Stimulated activated CD4-positive, alpha-beta T cell treated with anti-CD3 and anti-CD28 coated beads, Interleukin-1b, Interleukin-23, amount 100 ng/mL, for 24 hours (primary cell): Measurements from ENCODE around the gene PRKN.
"Not testable (repeated sequence)": the region's sequence is repeated elsewhere in the genome, so short reads cannot be mapped to it uniquely, and the experiment has no call there.

Experiments
- DNase-seq, 4 experiments: peaks; one replicate each; pipeline ENCODE4 v3.0.0-alpha.2; 2020; ENCODE audit warnings: low read depth in 4 of 4, low spot score in 1 of 4

PRKN gene

GRCh38 chr6:162541019-162541601 is 186.5 kb downstream of the PRKN start:
- no peak for DNase-seq

GRCh38 chr6:162539321-162539720 is 188.2 kb downstream of the PRKN start:
- DNase-seq: no peak

GRCh38 chr6:162538643-162539064 is 188.9 kb downstream of the PRKN start:
- DNase-seq: no peak

- DNase-seq: no peak
Observed at GRCh38 chr6:162533009-162533400, 194.6 kb downstream of the PRKN start.

- DNase-seq: no peak
Observed at GRCh38 chr6:162532283-162533008, 195.1 kb downstream of the PRKN start.

DNA sequence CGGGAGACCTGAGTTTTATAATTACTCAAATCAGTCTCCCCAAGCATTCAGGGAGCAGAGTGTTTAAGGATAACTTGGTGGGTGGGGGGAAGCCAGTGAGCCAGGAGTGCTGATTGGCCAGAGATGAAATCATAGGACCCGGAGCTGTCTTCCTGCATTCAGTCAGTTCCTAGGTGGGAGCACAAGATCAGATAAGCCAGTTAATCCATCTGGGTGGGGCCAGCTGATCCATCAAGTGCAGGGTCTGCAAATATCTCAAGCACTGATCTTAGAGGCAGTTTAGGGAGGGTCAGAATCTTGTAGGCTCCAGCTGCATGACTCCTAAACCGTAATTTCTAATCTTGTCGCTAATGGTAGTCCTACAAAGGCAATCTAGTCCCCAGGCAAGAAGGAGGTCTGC is 196.2 kb downstream of the PRKN start:
- DNase-seq: not testable (repeated sequence)

DNA sequence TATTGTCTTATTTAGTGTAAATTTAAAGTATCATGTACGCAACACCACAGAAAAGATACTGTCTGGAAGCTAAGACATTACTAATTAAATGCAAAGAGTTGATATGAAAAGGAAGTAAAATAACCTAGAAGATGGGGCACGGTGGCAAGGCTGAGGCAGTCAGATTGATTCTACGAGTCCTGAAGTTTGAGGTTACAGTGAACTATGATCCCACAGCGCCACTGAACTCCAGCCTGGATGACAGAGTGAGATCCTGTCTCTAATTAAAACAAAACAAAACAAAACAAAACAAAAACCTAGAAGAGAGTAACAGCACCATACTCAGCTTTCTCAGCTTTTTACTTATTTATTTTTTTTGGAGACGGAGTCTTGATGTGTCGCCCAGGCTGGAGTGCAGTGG is 199.0 kb downstream of the PRKN start:
- DNase-seq: no peak

DNA sequence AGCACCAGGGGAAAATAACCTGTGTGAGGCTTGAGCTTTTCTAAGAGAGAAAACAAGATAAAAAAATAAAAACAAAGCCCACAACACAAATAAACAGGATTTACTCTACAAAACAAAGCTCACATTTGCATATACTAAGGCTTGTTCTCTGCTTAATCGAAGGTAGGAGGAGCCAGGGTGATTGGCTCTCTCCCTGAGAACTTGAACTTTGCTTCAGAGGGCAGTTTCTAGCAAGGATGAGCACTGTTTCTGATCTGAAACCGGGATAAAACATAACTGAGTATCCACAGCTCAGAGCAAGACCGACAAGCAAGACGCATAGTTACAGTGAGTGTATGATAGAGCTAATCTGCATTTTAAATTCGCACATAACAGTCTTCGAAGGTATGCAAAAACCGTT is 200.6 kb downstream of the PRKN start:
- no peak for DNase-seq

- DNase-seq: no peak
Observed at GRCh38 chr6:162525181-162525580, 202.4 kb downstream of the PRKN start.

- no peak for DNase-seq
Observed at GRCh38 chr6:162512744-162513143, 214.8 kb downstream of the PRKN start.

DNA sequence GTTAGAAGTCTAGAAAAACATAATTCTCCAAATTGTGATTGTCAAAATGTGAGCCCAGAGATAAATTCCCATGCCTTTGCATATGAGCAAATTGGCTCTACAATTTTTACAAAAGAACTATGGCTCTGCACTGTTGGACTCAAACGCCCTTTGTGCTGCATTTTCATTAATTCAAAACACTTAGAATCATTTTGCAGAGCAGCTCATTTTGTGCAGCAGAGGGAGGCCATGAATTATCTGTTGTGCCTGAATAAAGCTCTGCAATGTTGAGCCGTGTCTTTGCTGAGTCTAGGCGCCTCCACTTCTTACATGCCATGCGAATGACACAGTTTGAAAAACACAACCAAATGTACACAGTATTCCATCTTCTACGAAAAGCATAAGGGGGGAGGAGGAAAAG is 230.2 kb downstream of the PRKN start:
- DNase-seq: no peak

GRCh38 chr6:162493917-162494316 is 233.6 kb downstream of the PRKN start:
- no peak for DNase-seq

DNA sequence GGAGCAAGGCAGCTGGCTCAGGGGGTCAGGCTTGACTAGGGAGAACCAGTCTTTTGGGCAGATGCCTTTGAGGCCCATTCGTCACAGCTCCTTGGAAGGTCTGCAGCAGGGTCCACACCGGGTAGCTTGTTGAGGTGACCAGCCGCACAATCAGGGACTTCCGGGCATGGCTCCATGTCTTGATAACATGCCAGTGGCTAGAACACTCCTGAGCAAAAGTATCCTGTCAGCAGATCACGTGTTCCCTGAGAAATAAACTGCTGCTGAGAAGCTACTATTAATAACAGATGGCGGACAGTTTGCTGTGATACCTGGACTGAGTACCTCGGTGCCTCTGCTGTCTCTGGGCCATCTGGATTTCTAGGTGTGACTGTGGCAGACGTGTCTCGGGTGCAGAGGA is 235.9 kb downstream of the PRKN start:
- DNase-seq: no peak

DNA sequence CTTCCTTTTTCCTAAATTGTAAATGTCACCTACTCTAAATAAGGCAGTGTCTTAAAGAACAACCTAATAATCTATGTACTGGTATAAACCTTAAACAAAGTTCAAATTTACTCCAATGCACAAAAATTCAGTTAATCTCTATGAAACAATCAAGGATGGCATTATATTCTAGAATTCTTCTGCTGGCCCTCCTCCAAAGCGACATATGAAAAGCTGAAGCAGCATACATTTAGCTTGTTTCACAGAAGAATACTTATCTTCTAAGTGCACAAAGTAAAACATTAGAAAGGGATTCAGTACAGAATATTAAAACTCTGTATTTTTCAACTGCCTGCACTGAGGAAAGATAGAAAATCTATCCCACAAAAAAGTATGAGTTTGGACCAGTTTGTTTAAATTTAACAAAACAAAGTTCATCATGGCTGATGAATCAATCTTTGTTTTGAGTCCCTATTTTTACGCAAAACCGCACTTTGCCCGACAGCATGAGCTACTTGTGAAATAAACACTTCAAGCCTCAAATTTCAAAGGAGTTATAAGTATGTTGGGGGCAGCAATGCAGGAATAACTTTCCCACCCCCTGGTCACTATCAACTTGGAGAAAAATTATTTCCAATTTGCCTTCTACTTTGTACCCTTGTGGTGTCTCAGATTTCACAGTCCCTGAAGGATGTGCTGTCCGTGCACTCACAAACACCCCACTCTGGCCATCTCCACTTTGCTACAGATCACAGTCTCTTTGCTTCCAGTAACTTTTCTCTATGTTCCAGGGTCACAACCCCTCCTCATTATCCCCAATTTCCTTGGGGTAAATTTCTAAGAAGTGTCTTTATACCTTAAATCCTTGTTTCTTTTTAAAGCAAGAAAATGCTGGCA is 238.2 kb downstream of the PRKN start:
- DNase-seq: no peak

DNA sequence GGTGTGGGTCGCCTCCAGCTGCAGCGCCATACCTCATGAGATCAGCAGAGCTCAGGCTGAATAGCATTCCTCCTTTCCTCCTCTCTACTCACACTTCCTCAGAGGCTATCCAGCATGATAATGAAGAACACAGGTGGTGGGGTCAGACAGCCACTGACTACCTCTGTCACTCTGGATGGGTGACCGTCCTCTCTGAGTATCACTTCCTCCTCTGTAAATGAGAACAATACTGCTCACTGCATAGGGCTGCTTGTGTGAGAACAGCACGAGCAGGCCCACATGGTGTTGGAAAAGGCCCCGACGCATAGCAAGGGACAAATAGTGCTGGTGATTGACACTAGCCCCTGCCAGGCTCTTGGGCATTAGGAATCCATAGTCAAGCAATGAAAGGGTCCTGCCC is 239.1 kb downstream of the PRKN start:
- no peak for DNase-seq

- DNase-seq: no peak
Observed at GRCh38 chr6:162485464-162485863, 242.1 kb downstream of the PRKN start.

DNA sequence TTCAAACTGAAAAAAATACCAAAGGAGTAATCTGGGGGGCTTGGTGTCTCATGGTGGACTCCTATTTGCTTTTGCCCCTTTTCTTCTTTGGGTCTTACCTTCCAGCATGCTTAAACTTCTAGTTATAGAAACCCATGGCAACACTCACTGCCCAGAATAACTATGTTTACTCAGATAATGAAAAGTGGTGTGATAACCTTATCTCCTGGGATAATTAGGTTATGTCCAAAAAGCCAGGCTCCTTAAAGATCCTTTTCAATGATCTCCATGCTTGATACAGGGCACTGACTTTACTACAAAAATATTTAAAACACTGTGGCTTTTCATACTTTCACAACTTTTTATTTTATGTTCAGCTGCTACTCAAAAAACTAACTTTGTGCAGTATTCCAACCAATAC is 245.6 kb downstream of the PRKN start:
- DNase-seq: no peak

DNA sequence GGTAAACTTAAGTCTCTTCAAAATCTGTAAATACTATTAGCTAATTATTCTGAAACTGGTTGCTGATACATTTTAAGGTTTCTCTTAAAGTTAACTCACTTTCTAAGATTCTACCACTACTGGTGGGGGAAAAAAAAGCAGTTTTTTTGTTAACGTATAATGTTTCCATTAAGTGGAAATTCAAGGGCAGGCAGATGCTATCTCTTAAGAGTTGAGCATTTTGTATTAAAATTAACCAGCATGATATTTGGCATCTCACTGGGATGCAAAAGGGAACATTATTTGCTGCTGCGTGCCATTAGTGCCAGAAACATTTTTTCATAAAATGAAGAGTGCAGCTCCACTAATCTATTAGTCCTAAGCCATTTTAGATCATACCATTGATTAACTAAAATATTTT is 246.2 kb downstream of the PRKN start:
- DNase-seq: no peak

DNA sequence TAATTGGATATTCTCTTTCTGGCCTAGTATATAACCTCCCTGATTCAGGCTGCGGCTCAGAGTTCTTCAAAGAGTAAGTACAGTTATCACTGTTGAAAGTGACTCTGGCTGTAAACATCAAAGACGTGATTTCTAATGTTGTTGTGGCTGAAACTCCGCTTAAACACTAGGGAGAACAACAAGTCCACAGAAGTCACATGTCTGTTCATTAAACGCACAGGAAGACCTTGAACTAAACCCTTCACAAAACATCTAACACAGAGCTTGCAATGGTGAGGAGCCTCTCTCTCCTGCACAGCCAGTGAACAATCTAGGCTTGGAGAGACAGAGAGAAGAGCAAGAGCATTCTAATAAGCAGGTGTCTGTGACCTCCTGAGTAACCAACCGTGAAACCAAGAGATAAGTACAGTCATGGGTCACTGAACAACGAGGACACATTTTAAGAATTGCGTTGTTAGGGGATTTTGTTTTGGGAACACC is 249.3 kb downstream of the PRKN start:
- no peak for DNase-seq

GRCh38 chr6:162474722-162475121 is 252.8 kb downstream of the PRKN start:
- DNase-seq: no peak

DNA sequence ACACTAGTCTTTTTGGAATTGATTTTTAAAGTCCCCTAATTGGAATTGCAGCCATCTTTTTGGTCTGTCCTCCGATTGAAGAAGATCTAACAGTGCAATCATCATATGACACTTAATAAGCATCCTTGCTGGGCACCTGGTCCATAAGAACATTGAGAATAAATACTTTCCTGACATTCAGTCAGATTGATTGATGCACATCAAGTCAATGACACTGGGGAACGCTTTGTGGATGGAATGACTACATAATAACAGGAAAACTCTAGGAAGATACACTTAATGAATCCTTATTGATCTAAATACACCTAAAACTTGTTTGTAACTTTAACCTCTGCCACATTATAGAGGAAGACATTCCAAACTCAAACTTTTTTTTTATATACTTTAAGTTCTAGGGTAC is 255.7 kb downstream of the PRKN start:
- DNase-seq: no peak

DNA sequence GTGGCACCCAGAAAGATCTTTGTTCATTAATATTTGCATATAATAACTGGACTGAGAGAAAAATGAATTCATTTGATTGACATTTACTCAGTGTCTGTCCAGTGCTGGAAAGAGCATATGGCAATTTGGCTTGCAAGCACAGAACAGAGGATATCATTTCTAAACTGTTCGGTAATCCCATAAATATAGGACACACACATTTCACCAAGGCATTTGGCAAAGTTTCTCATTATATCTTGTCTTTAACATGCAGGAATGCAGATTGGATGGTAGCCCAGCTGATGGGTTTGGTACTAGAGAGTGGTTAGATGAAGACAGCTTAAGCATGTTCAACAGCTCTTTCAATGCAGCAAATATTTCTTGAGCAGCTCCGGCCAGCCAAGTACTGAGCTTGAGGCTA is 259.2 kb downstream of the PRKN start:
- DNase-seq: no peak
